NCI-H1092 (cell line): Measurements from ENCODE around the gene MT2A.

Experiments
- DNase-seq: peaks from one replicate; lab custom pipeline; 2025; lab: John Stamatoyannopoulos, UW

Gene MT2A

GRCh38 chr16:56600398-56600999, 7.9 kb upstream of the MT2A start:
- peak; percentile 26 for DNase-seq

- DNase-seq = no peak
Observed at GRCh38 chr16:56601325-56601724, 7.1 kb upstream of the MT2A start.

- peak; percentile 24 for DNase-seq
Observed at GRCh38 chr16:56603589-56603988, 4.8 kb upstream of the MT2A start.

GRCh38 chr16:56604966-56605365, 3.4 kb upstream of the MT2A start:
- DNase-seq = no peak

- no peak for DNase-seq
Observed at GRCh38 chr16:56605475-56605874, 2.9 kb upstream of the MT2A start.

- no peak for DNase-seq
Observed at GRCh38 chr16:56606071-56606475, 2.3 kb upstream of the MT2A start.

GRCh38 chr16:56606476-56607108, 1.8 kb upstream of the MT2A start:
- peak; percentile 51 for DNase-seq

- DNase-seq = no peak
Observed at GRCh38 chr16:56607109-56607618, 1.2 kb upstream of the MT2A start.

- DNase-seq = no peak
Observed at GRCh38 chr16:56607675-56608042, 725 bp upstream of the MT2A start.

GRCh38 chr16:56608876-56609462, 585 bp downstream of the MT2A start:
- no peak for DNase-seq

GRCh38 chr16:56609463-56609921, 1.1 kb downstream of the MT2A start:
- DNase-seq = peak; percentile 34

- DNase-seq = no peak
Observed at GRCh38 chr16:56610017-56610608, 1.7 kb downstream of the MT2A start.

- DNase-seq = no peak
Observed at GRCh38 chr16:56610609-56611111, 2.3 kb downstream of the MT2A start.

GRCh38 chr16:56611281-56611833, 3.0 kb downstream of the MT2A start:
- no peak for DNase-seq

- no peak for DNase-seq
Observed at GRCh38 chr16:56613706-56614105, 5.3 kb downstream of the MT2A start.

- no peak for DNase-seq
Observed at GRCh38 chr16:56614549-56614991, 6.2 kb downstream of the MT2A start.

GRCh38 chr16:56615353-56615752, 7.0 kb downstream of the MT2A start:
- no peak for DNase-seq

GRCh38 chr16:56616608-56617211, 8.3 kb downstream of the MT2A start:
- DNase-seq = no peak

GRCh38 chr16:56617212-56618085, 9.1 kb downstream of the MT2A start:
- DNase-seq = no peak

- no peak for DNase-seq
Observed at GRCh38 chr16:56618138-56618537, 9.8 kb downstream of the MT2A start.

- DNase-seq = no peak
Observed at GRCh38 chr16:56620339-56620897, 12.0 kb downstream of the MT2A start.
